GM18858 (cell line): ENCODE results near the gene GSS.

ENCODE experiments used
- ATAC-seq: cut with Tn5 transposase; IDR thresholded peaks from one replicate; pipeline ENCODE4 v1.9.1; 2021; ENCODE audit not compliant: unreplicated experiment

GSS gene

GRCh38 chr20:34947336-34947735, 8.3 kb downstream of the GSS start:
- no peak for ATAC-seq

DNA sequence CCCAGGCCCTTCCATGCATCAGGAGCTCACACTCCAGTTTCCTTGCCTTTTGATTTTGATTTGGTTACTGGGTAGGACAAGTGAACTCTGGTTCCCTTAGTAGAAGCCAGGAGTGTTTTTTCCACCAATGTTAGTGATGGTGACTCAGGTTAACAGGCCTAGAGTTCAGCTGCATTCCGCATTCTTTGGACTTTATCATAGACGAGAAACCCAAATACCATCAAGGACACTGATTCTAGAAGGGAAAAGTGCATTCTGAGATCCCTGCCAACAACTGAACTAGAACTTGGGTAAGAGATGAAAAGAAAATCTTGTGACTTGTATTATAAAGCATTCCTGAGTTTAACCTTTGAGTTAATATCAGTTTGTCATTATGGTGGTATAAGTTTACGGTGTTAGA, 8.9 kb downstream of the GSS start:
- ATAC-seq, result no peak

DNA sequence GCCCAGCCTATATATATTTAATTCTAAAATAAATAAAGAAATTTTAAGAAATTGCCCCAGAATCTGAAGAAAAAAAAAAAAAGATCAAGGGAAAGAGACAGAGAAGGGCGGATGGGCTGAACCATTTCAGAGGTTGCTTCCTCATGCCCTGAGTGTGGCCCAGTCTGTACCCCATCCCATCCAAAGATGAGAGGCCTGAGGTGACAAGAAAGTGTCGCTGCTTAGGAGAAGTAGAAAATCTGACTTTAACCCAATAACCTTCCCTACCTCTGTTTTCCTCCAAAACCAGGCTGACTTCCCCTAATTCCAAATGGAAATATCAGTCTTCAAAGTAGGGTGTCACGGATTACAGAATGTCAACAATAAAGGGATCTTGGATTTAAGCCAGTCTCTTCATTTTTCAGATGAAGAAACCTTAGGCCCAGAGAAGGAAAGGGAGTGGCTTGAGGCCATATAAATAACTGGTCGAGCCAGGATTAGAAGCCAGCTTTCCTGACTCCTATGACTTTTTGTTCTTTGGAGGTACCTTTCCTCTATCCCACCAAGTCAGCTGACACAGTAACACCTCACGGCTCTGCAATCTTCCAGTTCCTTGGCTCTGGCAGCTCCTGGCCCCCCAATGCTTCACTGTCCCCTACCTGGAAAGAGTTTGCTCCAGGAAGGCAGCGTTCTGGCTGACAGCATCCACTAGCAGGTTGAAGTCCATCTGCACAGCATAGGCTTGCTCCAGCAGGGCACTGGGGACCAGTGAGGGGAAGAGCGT, 10.1 kb downstream of the GSS start:
- no peak for ATAC-seq

DNA sequence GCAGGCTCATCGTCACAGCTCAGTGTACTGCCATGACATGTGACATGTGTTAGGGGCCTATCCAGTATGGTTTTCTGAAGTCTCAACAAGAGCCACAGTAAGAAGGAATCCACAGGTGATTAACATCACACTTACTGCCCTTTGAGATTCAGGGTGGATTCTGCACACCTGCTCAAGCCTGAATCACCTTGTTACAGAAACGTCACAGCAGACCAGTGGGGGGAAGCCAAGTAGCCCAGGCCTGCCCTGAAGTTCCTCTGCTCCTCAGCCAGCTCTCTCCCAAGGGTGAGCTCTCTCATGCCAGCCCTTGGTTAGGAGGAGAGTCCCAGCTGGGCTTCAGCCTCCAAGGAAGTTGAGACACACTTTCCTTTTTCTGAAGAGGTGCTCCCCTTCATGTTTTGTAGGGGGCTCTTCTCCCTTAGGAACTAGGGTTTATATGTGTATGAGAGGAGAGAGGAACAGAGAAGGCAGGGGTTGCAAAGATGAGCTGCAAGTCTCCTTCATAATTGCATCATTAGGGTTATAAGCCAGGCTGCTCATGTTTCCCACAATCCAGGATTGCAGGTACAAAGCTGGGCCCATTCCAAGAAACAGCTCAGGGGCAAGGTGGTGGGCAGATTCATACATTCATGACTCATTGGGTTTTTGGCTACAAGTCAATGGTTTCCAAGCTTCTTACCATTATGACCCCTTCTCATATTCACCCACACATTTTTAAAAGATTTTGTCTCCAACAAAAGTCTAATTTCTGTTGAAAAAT, 11.6 kb downstream of the GSS start:
- no peak for ATAC-seq

DNA sequence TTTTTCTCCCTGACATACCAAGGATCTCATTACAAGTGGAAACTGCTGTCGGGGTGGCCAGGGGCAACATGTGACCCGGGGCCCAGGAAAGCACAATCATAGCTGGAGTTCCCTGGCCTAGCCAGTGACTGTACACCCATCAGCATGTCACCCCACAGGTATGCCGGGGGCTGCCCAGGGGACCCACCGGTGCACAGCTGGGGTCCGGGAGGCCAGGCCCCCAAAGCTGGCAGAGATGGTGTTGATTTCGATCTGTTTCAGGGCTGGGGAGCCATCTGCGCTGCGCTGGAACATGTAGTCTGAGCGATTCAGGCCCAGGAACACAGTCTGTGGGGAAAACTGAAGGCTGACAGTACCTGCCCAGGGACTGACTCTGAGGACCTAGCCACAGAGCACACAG, 13.3 kb downstream of the GSS start:
- ATAC-seq, result no peak

DNA sequence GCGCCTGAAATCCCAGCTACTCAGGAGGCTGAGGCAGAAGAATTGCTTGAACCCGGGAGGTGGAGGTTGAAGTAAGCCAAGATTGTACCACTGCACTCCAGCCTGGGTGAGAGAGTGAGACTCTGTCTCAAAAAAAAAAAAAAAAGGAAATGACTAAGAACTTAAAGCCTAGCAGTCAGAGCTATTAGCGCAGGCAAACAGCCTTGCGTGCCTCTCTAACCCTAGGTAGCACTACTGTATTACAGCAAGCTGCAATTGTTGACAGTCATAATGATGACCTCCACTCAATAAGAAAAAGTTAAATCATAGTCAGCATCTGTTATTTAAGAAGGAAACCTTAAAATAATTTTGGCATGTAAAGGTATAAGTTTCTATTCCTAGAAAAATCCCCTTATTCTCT, 14.4 kb downstream of the GSS start:
- ATAC-seq, result no peak

DNA sequence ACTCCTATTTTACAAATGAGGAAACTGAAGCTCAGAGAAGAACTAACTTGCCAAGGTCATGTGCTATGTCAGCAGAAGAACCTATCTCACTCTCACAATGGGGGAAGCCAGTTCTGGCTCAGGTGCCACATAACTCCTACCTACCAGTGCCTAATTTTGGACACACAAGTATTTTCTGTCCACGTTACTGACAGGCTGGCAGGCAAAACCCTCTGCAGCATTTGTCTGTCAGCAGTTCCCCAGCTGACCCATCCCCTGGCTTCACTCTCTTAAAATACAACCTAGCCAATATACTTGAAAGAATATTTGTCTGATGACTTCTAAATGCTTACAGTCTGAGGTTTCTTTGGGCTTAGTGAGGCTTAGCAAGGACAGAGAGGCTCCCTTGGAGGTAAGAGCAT, 15.5 kb downstream of the GSS start:
- no peak for ATAC-seq

DNA sequence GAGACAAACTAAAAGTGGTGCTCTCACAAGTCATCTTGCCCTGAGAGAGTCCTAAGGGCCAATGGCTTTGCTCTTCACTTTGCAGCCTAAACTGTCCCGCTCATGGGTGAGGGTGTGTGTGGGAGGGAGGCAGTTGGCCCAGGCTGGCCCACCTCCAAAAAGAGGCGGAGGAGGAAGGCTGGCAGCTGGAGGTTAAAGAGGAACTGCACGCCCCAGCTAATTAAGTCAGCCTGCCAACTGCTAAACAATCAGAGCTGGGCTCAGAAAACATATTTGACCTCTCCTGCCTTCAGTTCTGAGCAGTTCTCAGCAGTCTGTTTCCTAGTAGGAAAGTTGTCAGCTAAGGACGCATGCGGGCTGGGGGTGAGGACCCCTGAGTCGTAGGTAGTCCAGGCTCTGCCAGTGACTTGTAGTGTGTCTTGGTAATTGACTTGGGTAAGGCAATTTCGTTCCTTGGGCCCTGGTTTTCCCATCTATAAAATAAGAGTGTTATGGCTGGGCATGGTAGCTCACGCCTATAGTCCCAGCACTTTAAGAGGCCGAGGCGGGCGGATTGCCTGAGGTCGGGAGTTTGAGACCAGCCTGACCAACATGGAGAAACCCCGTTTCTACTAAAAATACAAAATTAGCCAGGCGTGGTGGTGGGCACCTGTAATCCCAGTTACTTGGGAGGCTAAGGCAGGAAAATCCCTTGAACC, 17.0 kb downstream of the GSS start:
- no peak for ATAC-seq

GRCh38 chr20:34931771-34932170, 23.8 kb downstream of the GSS start:
- ATAC-seq, result no peak

DNA sequence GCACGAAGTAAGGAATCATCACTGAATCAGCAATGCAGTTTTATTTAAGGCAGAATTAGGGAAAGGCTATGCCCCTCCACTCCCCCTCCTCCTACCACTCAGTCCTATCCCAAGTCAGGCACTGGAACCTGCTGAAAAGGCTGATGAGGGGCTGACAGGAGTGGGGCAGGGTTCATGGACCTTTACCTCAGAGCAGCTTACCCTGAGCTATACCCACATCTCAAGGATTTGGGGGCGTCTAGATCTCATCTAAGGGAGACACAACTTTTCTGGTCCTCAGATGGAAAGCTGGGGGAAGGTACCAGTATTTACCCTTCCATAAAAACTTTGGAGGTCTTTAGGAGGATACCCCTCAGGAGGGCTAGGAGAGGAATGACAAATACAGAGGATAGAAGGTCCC, 27.2 kb downstream of the GSS start:
- ATAC-seq, result no peak

DNA sequence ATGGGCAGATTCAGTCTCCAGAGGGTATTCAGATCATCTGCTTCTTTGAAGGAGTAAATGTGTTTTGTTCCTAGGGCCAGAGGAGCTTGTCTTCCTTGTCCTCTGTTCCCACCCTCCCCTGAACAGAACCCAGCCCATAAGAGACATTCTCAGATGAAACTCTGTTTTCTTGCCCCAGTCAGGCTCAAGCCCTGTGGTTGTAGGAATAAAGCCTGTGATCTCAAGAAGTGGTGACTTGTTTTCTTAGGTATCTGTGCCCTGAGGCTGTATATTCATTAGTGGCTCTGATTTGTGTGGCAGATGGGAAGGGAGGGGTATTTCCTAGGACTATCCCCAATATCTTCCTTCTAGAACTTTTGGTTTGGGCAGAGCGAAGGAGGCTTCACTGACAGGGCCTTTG, 27.9 kb downstream of the GSS start:
- no peak for ATAC-seq

DNA sequence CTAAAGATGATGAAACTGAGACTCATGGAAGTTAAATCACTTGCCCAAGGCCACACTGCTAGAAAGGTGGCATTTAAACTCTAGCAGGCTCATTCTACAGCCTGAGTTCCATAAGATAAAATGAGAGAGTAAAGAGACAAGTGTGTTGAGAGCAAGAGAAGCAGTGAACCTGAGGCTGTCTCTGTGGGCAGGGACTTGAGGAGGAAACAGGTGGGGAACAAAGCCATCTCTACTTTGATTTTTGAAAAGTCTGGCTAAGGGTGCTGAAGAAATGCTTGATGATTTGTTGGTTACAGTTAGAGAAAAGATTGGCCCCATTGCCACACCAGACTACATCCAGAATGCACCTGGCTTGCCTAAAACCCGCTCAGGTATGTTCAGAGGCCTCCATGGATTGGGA, 29.0 kb downstream of the GSS start:
- no peak for ATAC-seq

- no peak for ATAC-seq
Measured at GRCh38 chr20:34925981-34926380, 29.6 kb downstream of the GSS start.

GRCh38 chr20:34925341-34925740, 30.3 kb downstream of the GSS start:
- ATAC-seq, result no peak

GRCh38 chr20:34923414-34923813, 32.2 kb downstream of the GSS start:
- ATAC-seq, result no peak

GRCh38 chr20:34922654-34923381, 32.8 kb downstream of the GSS start:
- no peak for ATAC-seq

- ATAC-seq, result no peak
Measured at GRCh38 chr20:34921436-34921835, 34.2 kb downstream of the GSS start.

- ATAC-seq, result no peak
Measured at GRCh38 chr20:34920055-34920454, 35.6 kb downstream of the GSS start.

GRCh38 chr20:34916774-34917354, 38.7 kb downstream of the GSS start:
- no peak for ATAC-seq

DNA sequence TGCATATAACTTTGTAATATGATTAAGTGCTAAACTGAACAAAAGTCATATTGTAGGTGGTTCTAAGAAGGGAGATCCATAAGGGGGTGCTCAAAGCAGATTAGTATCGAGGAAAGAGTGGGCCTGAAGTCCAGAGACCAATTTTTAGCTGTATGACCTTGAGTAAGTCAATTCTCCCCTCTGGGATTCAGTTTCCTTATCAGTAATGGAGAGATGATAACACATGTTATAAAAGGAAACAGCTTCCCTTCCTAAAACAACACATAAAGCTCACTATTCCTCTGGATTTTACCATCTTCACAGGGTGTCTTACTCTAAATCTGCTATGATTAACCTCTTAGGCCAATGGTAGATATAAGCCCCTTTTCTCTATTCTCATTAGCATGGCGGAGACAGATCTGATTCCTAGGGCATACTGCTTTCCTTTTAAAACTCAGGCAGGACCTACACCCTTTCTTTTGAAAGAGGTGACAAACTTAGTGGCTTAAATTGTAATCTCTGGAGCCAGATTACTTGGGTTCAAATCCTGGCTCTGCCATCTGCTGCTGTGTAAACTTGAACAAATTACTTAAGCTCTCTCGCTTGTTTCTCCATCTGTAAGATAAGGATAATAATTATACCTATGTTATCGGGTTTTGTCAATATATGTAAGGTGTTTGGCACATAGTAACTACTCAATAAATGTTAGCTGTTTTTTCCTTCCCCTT, 39.7 kb downstream of the GSS start:
- no peak for ATAC-seq
